K562 (cell line): ENCODE results near the gene ITPA. TPM values are rescaled to one million over a fixed set of nuclear protein-coding genes. Genes with fewer than 3 reads are reported as not detected.

Experiments used
- ATAC-seq: fragments of 200-7000 bp; cut with Tn5 transposase; 3 replicates; pipeline ENCODE4 v1.9.1; 2020; ENCODE audit warnings: moderate library complexity
- BruUV-seq: library from RNA; stranded (reverse); fragments of 400-500 nt; replicated peaks from 2 replicates; lab custom pipeline; 2021; lab: Mats Ljungman, UMichigan
- CTCF ChIA-PET: fragments of 300-600 bp; formaldehyde crosslinking; extraction: SDS; loops from one replicate; lab custom pipeline; 2021; ENCODE audit warnings: low intra/inter-chr PET ratio; lab: Yijun Ruan, JAX
- POLR2A ChIA-PET: fragments of 300-600, 350-650 bp; sonication (Branson Sonifier 250); formaldehyde crosslinking; extraction: SDS; loops from one replicate; lab custom pipeline; 2021; ENCODE audit warnings: antibody characterized with exemption, inconsistent platforms; lab: Yijun Ruan, JAX
- DNase-seq, 4 experiments: peaks; one replicate each; pipeline versions ENCODE4 v3.0.0 to v3.0.0-alpha.2; 2011 to 2018; ENCODE audit warnings: low spot score in 3 of 4, mixed read lengths in 3 of 4; ENCODE audit errors: extremely low read depth in 1 of 4
- FAIRE-seq: peaks from 2 replicates; lab custom pipeline; 2011; peaks lifted over from hg19 to GRCh38; lab: Jason Lieb, UNC
- H2AFZ ChIP-seq: 2 replicates; pipeline ENCODE4 v1.6.0; 2011; ENCODE audit warnings: low read depth, low read length, control low read depth, inconsistent platforms
- H3K27ac ChIP-seq: fragments of 200-600 bp; 3 replicates; pipeline ENCODE4 v1.8.0; 2011; ENCODE audit warnings: low read depth, mild to moderate bottlenecking, control low read depth, inconsistent platforms, low read length, moderate library complexity, mixed read lengths; ENCODE audit errors: extremely low read depth
- H3K27me3 ChIP-seq, 2 experiments: fragments of 300-600 bp in 1 of 2; 2 replicates in 1 of 2; 3 replicates in 1 of 2; pipeline versions ENCODE4 v1.6.0 to v1.8.0; 2011; ENCODE audit warnings: inconsistent platforms in 2 of 2, low read length in 2 of 2, mild to moderate bottlenecking in 1 of 2, mixed read lengths in 1 of 2, moderate library complexity in 1 of 2; ENCODE audit not compliant: control insufficient read depth in 2 of 2, insufficient read depth in 2 of 2
- H3K36me3 ChIP-seq: fragments of 300-600 bp; 3 replicates; pipeline ENCODE4 v1.8.0; 2011; ENCODE audit warnings: mild to moderate bottlenecking, low read length, inconsistent platforms; ENCODE audit not compliant: control insufficient read depth, insufficient read depth
- H3K4me1 ChIP-seq, 2 experiments: fragments of 200-600 bp in 1 of 2; replicated peaks in 1 of 2; 2 replicates in 1 of 2; 3 replicates in 1 of 2; pipeline versions ENCODE4 v1.5.1 to v1.8.0; 2011; ENCODE audit warnings: inconsistent platforms in 2 of 2, low read length in 2 of 2, mild to moderate bottlenecking in 1 of 2, mixed read lengths in 1 of 2, moderate library complexity in 1 of 2; ENCODE audit not compliant: control insufficient read depth in 2 of 2, insufficient read depth in 2 of 2
- H3K4me2 ChIP-seq: 2 replicates; pipeline ENCODE4 v1.6.1; 2011; ENCODE audit warnings: low read length, control low read depth, inconsistent platforms, mixed read lengths; ENCODE audit not compliant: insufficient read depth
- H3K4me3 ChIP-seq: fragments of 200-600 bp; sonication (generic), shearing (Covaris generic); 2 replicates; pipeline ENCODE4 v1.5.1; 2016; ENCODE audit warnings: control low read depth, inconsistent platforms
- H3K79me2 ChIP-seq: fragments of 200-600 bp; 3 replicates; pipeline ENCODE4 v1.8.0; 2011; ENCODE audit warnings: low read length, inconsistent platforms; ENCODE audit not compliant: control insufficient read depth, insufficient read depth
- H3K9ac ChIP-seq, 2 experiments: 2 replicates each; pipeline versions ENCODE4 v1.6.0 to v1.6.1; 2011; ENCODE audit warnings: low read depth in 2 of 2, low read length in 2 of 2, control low read depth in 1 of 2, inconsistent platforms in 1 of 2, mild to moderate bottlenecking in 1 of 2, mixed read lengths in 1 of 2; ENCODE audit not compliant: insufficient read depth in 1 of 2
- H3K9me1 ChIP-seq: one replicate; pipeline ENCODE4 v1.6.0; 2011; ENCODE audit warnings: inconsistent platforms, mild to moderate bottlenecking, low read length, moderate library complexity; ENCODE audit not compliant: control insufficient read depth, insufficient read depth
- H3K9me3 ChIP-seq: replicated peaks from 2 replicates; pipeline ENCODE4 v1.5.1; 2011; ENCODE audit warnings: low read depth, low read length, inconsistent platforms; ENCODE audit not compliant: control insufficient read depth, insufficient read depth
- H4K20me1 ChIP-seq: replicated peaks from 2 replicates; pipeline ENCODE4 v1.6.1; 2011; ENCODE audit warnings: low read length, inconsistent platforms, mixed read lengths; ENCODE audit not compliant: control insufficient read depth, insufficient read depth
- BRD4 ChIP-seq: fragments of 200-600 bp; sonication (generic); IDR thresholded peaks from 2 replicates; pipeline ENCODE4 v1.6.1; 2017; ENCODE audit warnings: inconsistent platforms
- DMBX1 ChIP-seq: fragments of 250-450 bp; sonication (Bioruptor Pico); IDR thresholded peaks from 2 replicates; pipeline ENCODE4 v1.8.0; 2022; ENCODE audit warnings: inconsistent platforms, mild to moderate bottlenecking, moderate library complexity, borderline replicate concordance
- ETV1 ChIP-seq: fragments of 450-650 bp; conservative IDR thresholded peaks from 2 replicates; pipeline ENCODE4 v1.6.1; 2016; ENCODE audit warnings: missing genetic modification characterization, control low read depth, low read depth, missing compliant biosample characterization
- MCM5 ChIP-seq: fragments of 450-650 bp; IDR thresholded peaks from 2 replicates; pipeline ENCODE4 v1.6.1; 2016; ENCODE audit warnings: low read depth
- POLR2G ChIP-seq: fragments of 200-400 bp; formaldehyde crosslinking; IDR thresholded peaks from 2 replicates; pipeline ENCODE4 v1.6.1; 2017; ENCODE audit warnings: low read depth, mild to moderate bottlenecking, antibody characterized with exemption, low read length, moderate library complexity
- RBM34 ChIP-seq: fragments of 200-400 bp; formaldehyde crosslinking; IDR thresholded peaks from 2 replicates; pipeline ENCODE4 v1.6.1; 2018; ENCODE audit warnings: low read length, borderline replicate concordance; ENCODE audit not compliant: insufficient read depth
- SMC3 ChIP-seq: conservative IDR thresholded peaks from 2 replicates; pipeline ENCODE4 v1.6.1; 2011; ENCODE audit warnings: low read depth, low read length, improper control_type of control experiment; ENCODE audit not compliant: insufficient read depth
- TBL1XR1 ChIP-seq, 2 experiments: IDR thresholded peaks; 2 replicates each; pipeline ENCODE4 v1.6.1; 2012; ENCODE audit warnings: improper control_type of control experiment in 2 of 2, low read length in 2 of 2, mild to moderate bottlenecking in 1 of 2
- ZNF507 ChIP-seq: conservative IDR thresholded peaks from 2 replicates; pipeline ENCODE4 v1.6.1; 2017; ENCODE audit warnings: missing genetic modification characterization, missing compliant biosample characterization
- ZNF778 ChIP-seq: fragments of 450-650 bp; formaldehyde crosslinking; IDR thresholded peaks from 2 replicates; pipeline ENCODE4 v1.4.0; 2020; ENCODE audit warnings: mild to moderate bottlenecking, moderate library complexity
- WGBS: fragments of 100-300 bp; shearing (Covaris generic); methylation state at CpG from one replicate; pipeline ENCODE4 v1.1.6; 2016; ENCODE audit warnings: low coverage, mixed read lengths; ENCODE audit not compliant: insufficient coverage; ENCODE audit errors: missing lambda C conversion rate; 5-methylcytosine and 5-hydroxymethylcytosine counted together
- in situ Hi-C: fragments of 300-500 bp; cut with MboI; formaldehyde crosslinking; loops from 4 replicates; pipeline ENCODE4 v1.15.0; 2018; ENCODE audit warnings: inconsistent platforms, mixed read lengths
- intact Hi-C: fragments of 100-400 bp; cut with micrococcal nuclease; formaldehyde crosslinking; loops from 2 replicates; pipeline ENCODE4 v1.14.2; 2022
- polyA plus RNA-seq, 8 experiments: library from polyadenylated mRNA; depleted of rRNA in 4 of 8; stranded (reverse) in 5 of 8; unstranded in 3 of 8; fragments of >200 nt; fragmentation: Nextera tagmentation in 2 of 8; fragmentation: Illumina TruSeq in 1 of 8; extraction: Ambion mirVana in 2 of 8; extraction: Trizol in 1 of 8; gene quantifications; 2 replicates each; pipeline versions ENCODE4 v1.2.1 to v1.2.3, GENCODE V29; 2011 to 2014; ENCODE audit warnings: inconsistent platforms in 1 of 8, missing spikeins in 1 of 8
- total RNA-seq, 7 experiments: library from RNA; depleted of rRNA in 6 of 7; stranded (reverse); fragments of >200 nt in 6 of 7; fragmentation: Illumina TruSeq in 2 of 7; extraction: Trizol in 2 of 7; gene quantifications; 2 replicates each; pipeline versions ENCODE4 v1.2.1 to v1.2.3, GENCODE V29; 2011 to 2021; ENCODE audit warnings: low replicate concordance in 1 of 7
- TF ChIP-seq, protein P1 (sequence below): sonication (generic); formaldehyde crosslinking; IDR thresholded peaks from 2 replicates; pipeline ENCODE4 v1.8.1; 2023; ENCODE audit warnings: mild to moderate bottlenecking, missing genetic modification reagents

ITPA gene
- total and polyA plus RNA-seq, 9 of the 15 experiments (the other 6 are each of a cell fraction or from before 2014, with no cell fraction given) = 5.0 to 79.7 (median 36.7) TPM

GRCh38 chr20:3227936-3228749 is 18.8 kb downstream of the ITPA start (continued):
- TF ChIP-seq TBL1XR1 (IDR thresholded peaks at IDR 0.05; ENCODE audit: low read length in 2 of 2) (no peak), RBM34 (no peak), BRD4 (no peak), ZNF507 (no peak), DMBX1 (CRISPR knock-in tag) (no peak), ETV1 (no peak)
- TF ChIP-seq, all 486 proteins: peak for 3

GRCh38 chr20:3228750-3229032 is 19.4 kb downstream of the ITPA start:
- ChIA-PET CTCF (no interaction called here), POLR2A (no interaction called here)
- no peaks in the 10 kb centered on the region for H3K9me3 ChIP-seq
- no peak overlapping the region for H3K9ac ChIP-seq
- no peaks in the 10 kb centered on the region for H3K79me2 ChIP-seq
- H3K4me3 ChIP-seq = no peak overlapping the region
- H4K20me1 ChIP-seq = no peaks in the 10 kb centered on the region
- BruUV-seq = no TSS peak
- no peak overlapping the region for H2AFZ ChIP-seq
- H3K27me3 ChIP-seq = no peaks in the 10 kb centered on the region
- TF ChIP-seq POLR2G (peak; percentile 14; the same call in 1 of the 2 replicates), MCM5 (no peak), SMC3 (no peak), ZNF778 (CRISPR knock-in tag) (no peak)
- TF ChIP-seq, protein P1, sequence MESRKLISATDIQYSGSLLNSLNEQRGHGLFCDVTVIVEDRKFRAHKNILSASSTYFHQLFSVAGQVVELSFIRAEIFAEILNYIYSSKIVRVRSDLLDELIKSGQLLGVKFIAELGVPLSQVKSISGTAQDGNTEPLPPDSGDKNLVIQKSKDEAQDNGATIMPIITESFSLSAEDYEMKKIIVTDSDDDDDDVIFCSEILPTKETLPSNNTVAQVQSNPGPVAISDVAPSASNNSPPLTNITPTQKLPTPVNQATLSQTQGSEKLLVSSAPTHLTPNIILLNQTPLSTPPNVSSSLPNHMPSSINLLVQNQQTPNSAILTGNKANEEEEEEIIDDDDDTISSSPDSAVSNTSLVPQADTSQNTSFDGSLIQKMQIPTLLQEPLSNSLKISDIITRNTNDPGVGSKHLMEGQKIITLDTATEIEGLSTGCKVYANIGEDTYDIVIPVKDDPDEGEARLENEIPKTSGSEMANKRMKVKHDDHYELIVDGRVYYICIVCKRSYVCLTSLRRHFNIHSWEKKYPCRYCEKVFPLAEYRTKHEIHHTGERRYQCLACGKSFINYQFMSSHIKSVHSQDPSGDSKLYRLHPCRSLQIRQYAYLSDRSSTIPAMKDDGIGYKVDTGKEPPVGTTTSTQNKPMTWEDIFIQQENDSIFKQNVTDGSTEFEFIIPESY (CRISPR knock-in tag) = peak; percentile 7; the same call in 1 of the 2 replicates
- H3K4me1 ChIP-seq = peaks cover 0 to 33% of the 10 kb centered on the region in 2 experiments; a peak in 2 of 5 replicates
- intact Hi-C loops (no loop called here), in situ Hi-C loops (no loop called here)
- FAIRE-seq = no peak
- WGBS = no CpG with 5 or more reads among the region's 11 CpGs
- no peak for DNase-seq
- no peaks in the 10 kb centered on the region for H3K9me1 ChIP-seq
- H3K4me2 ChIP-seq = no peak overlapping the region
- no peak overlapping the region for H3K27ac ChIP-seq
- H3K36me3 ChIP-seq = 0 out of 3 replicates have a peak, but pooled peaks cover 2% of the 10 kb centered on the region
- ATAC-seq = no peak
